K562 (cell line): ENCODE results near the gene FAM168B. TPM values are rescaled to one million over a fixed set of nuclear protein-coding genes. Genes with fewer than 3 reads are reported as not detected.

Experiments used
- ATAC-seq: fragments of 200-7000 bp; cut with Tn5 transposase; 3 replicates; pipeline ENCODE4 v1.9.1; 2020; ENCODE audit warnings: moderate library complexity
- BruUV-seq: library from RNA; stranded (reverse); fragments of 400-500 nt; replicated peaks from 2 replicates; lab custom pipeline; 2021; lab: Mats Ljungman, UMichigan
- CTCF ChIA-PET: fragments of 300-600 bp; formaldehyde crosslinking; extraction: SDS; loops from one replicate; lab custom pipeline; 2021; ENCODE audit warnings: low intra/inter-chr PET ratio; lab: Yijun Ruan, JAX
- POLR2A ChIA-PET: fragments of 300-600, 350-650 bp; sonication (Branson Sonifier 250); formaldehyde crosslinking; extraction: SDS; loops from one replicate; lab custom pipeline; 2021; ENCODE audit warnings: antibody characterized with exemption, inconsistent platforms; lab: Yijun Ruan, JAX
- DNase-seq, 4 experiments: peaks; one replicate each; pipeline versions ENCODE4 v3.0.0 to v3.0.0-alpha.2; 2011 to 2018; ENCODE audit warnings: low spot score in 3 of 4, mixed read lengths in 3 of 4; ENCODE audit errors: extremely low read depth in 1 of 4
- FAIRE-seq: peaks from 2 replicates; lab custom pipeline; 2011; peaks lifted over from hg19 to GRCh38; lab: Jason Lieb, UNC
- H2AFZ ChIP-seq: 2 replicates; pipeline ENCODE4 v1.6.0; 2011; ENCODE audit warnings: low read depth, low read length, control low read depth, inconsistent platforms
- H3K27ac ChIP-seq: fragments of 200-600 bp; 3 replicates; pipeline ENCODE4 v1.8.0; 2011; ENCODE audit warnings: low read depth, mild to moderate bottlenecking, control low read depth, inconsistent platforms, low read length, moderate library complexity, mixed read lengths; ENCODE audit errors: extremely low read depth
- H3K27me3 ChIP-seq, 2 experiments: fragments of 300-600 bp in 1 of 2; 2 replicates in 1 of 2; 3 replicates in 1 of 2; pipeline versions ENCODE4 v1.6.0 to v1.8.0; 2011; ENCODE audit warnings: inconsistent platforms in 2 of 2, low read length in 2 of 2, mild to moderate bottlenecking in 1 of 2, mixed read lengths in 1 of 2, moderate library complexity in 1 of 2; ENCODE audit not compliant: control insufficient read depth in 2 of 2, insufficient read depth in 2 of 2
- H3K36me3 ChIP-seq: fragments of 300-600 bp; 3 replicates; pipeline ENCODE4 v1.8.0; 2011; ENCODE audit warnings: mild to moderate bottlenecking, low read length, inconsistent platforms; ENCODE audit not compliant: control insufficient read depth, insufficient read depth
- H3K4me1 ChIP-seq, 2 experiments: fragments of 200-600 bp in 1 of 2; replicated peaks in 1 of 2; 2 replicates in 1 of 2; 3 replicates in 1 of 2; pipeline versions ENCODE4 v1.5.1 to v1.8.0; 2011; ENCODE audit warnings: inconsistent platforms in 2 of 2, low read length in 2 of 2, mild to moderate bottlenecking in 1 of 2, mixed read lengths in 1 of 2, moderate library complexity in 1 of 2; ENCODE audit not compliant: control insufficient read depth in 2 of 2, insufficient read depth in 2 of 2
- H3K4me2 ChIP-seq: 2 replicates; pipeline ENCODE4 v1.6.1; 2011; ENCODE audit warnings: low read length, control low read depth, inconsistent platforms, mixed read lengths; ENCODE audit not compliant: insufficient read depth
- H3K4me3 ChIP-seq: fragments of 200-600 bp; sonication (generic), shearing (Covaris generic); 2 replicates; pipeline ENCODE4 v1.5.1; 2016; ENCODE audit warnings: control low read depth, inconsistent platforms
- H3K79me2 ChIP-seq: fragments of 200-600 bp; 3 replicates; pipeline ENCODE4 v1.8.0; 2011; ENCODE audit warnings: low read length, inconsistent platforms; ENCODE audit not compliant: control insufficient read depth, insufficient read depth
- H3K9ac ChIP-seq, 2 experiments: 2 replicates each; pipeline versions ENCODE4 v1.6.0 to v1.6.1; 2011; ENCODE audit warnings: low read depth in 2 of 2, low read length in 2 of 2, control low read depth in 1 of 2, inconsistent platforms in 1 of 2, mild to moderate bottlenecking in 1 of 2, mixed read lengths in 1 of 2; ENCODE audit not compliant: insufficient read depth in 1 of 2
- H3K9me1 ChIP-seq: one replicate; pipeline ENCODE4 v1.6.0; 2011; ENCODE audit warnings: inconsistent platforms, mild to moderate bottlenecking, low read length, moderate library complexity; ENCODE audit not compliant: control insufficient read depth, insufficient read depth
- H3K9me3 ChIP-seq: replicated peaks from 2 replicates; pipeline ENCODE4 v1.5.1; 2011; ENCODE audit warnings: low read depth, low read length, inconsistent platforms; ENCODE audit not compliant: control insufficient read depth, insufficient read depth
- H4K20me1 ChIP-seq: replicated peaks from 2 replicates; pipeline ENCODE4 v1.6.1; 2011; ENCODE audit warnings: low read length, inconsistent platforms, mixed read lengths; ENCODE audit not compliant: control insufficient read depth, insufficient read depth
- BCLAF1 ChIP-seq, 2 experiments: fragments of 450-650 bp in 1 of 2; IDR thresholded peaks; 2 replicates each; pipeline ENCODE4 v1.6.1; 2011 to 2017; ENCODE audit warnings: low read depth in 2 of 2, antibody characterized with exemption in 1 of 2, borderline replicate concordance in 1 of 2, low read length in 1 of 2, mild to moderate bottlenecking in 1 of 2, mixed read lengths in 1 of 2; ENCODE audit not compliant: control insufficient read depth in 1 of 2
- JUNB ChIP-seq: fragments of 450-650 bp; formaldehyde crosslinking; conservative IDR thresholded peaks from 2 replicates; pipeline ENCODE4 v1.4.0; 2020; ENCODE audit warnings: mild to moderate bottlenecking
- NEUROD1 ChIP-seq: fragments of 150-350 bp; IDR thresholded peaks from 2 replicates; pipeline ENCODE4 v1.6.1; 2014; ENCODE audit warnings: borderline replicate concordance, low read length, low read depth; ENCODE audit not compliant: partially characterized antibody
- RBM34 ChIP-seq: fragments of 200-400 bp; formaldehyde crosslinking; IDR thresholded peaks from 2 replicates; pipeline ENCODE4 v1.6.1; 2018; ENCODE audit warnings: low read length, borderline replicate concordance; ENCODE audit not compliant: insufficient read depth
- RNF2 ChIP-seq: sonication (generic); IDR thresholded peaks from 2 replicates; pipeline ENCODE4 v1.6.1; 2016
- SAFB2 ChIP-seq: fragments of 200-400 bp; formaldehyde crosslinking; IDR thresholded peaks from 2 replicates; pipeline ENCODE4 v1.6.1; 2018; ENCODE audit warnings: borderline replicate concordance, low read length, low read depth, moderate library complexity; ENCODE audit not compliant: severe bottlenecking
- ZBED1 ChIP-seq: IDR thresholded peaks from 2 replicates; pipeline ENCODE4 v1.6.1; 2014
- ZBTB1 ChIP-seq: sonication (generic); formaldehyde crosslinking; IDR thresholded peaks from 2 replicates; pipeline ENCODE4 v1.8.1; 2023; ENCODE audit warnings: missing genetic modification reagents, low read depth, mild to moderate bottlenecking, borderline replicate concordance
- ZBTB9 ChIP-seq: fragments of 450-650 bp; formaldehyde crosslinking; IDR thresholded peaks from 2 replicates; pipeline ENCODE4 v1.4.0; 2020; ENCODE audit warnings: mild to moderate bottlenecking, moderate library complexity
- WGBS: fragments of 100-300 bp; shearing (Covaris generic); methylation state at CpG from one replicate; pipeline ENCODE4 v1.1.6; 2016; ENCODE audit warnings: low coverage, mixed read lengths; ENCODE audit not compliant: insufficient coverage; ENCODE audit errors: missing lambda C conversion rate; 5-methylcytosine and 5-hydroxymethylcytosine counted together
- in situ Hi-C: fragments of 300-500 bp; cut with MboI; formaldehyde crosslinking; loops from 4 replicates; pipeline ENCODE4 v1.15.0; 2018; ENCODE audit warnings: inconsistent platforms, mixed read lengths
- intact Hi-C: fragments of 100-400 bp; cut with micrococcal nuclease; formaldehyde crosslinking; loops from 2 replicates; pipeline ENCODE4 v1.14.2; 2022
- polyA plus RNA-seq, 8 experiments: library from polyadenylated mRNA; depleted of rRNA in 4 of 8; stranded (reverse) in 5 of 8; unstranded in 3 of 8; fragments of >200 nt; fragmentation: Nextera tagmentation in 2 of 8; fragmentation: Illumina TruSeq in 1 of 8; extraction: Ambion mirVana in 2 of 8; extraction: Trizol in 1 of 8; gene quantifications; 2 replicates each; pipeline versions ENCODE4 v1.2.1 to v1.2.3, GENCODE V29; 2011 to 2014; ENCODE audit warnings: inconsistent platforms in 1 of 8, missing spikeins in 1 of 8
- total RNA-seq, 7 experiments: library from RNA; depleted of rRNA in 6 of 7; stranded (reverse); fragments of >200 nt in 6 of 7; fragmentation: Illumina TruSeq in 2 of 7; extraction: Trizol in 2 of 7; gene quantifications; 2 replicates each; pipeline versions ENCODE4 v1.2.1 to v1.2.3, GENCODE V29; 2011 to 2021; ENCODE audit warnings: low replicate concordance in 1 of 7
- TF ChIP-seq, protein P1 (sequence below): fragments of 250-450 bp; sonication (Bioruptor Pico); IDR thresholded peaks from 2 replicates; pipeline ENCODE4 v1.5.0; 2021; ENCODE audit warnings: mild to moderate bottlenecking, borderline replicate concordance
- TF ChIP-seq, protein P2 (sequence below): fragments of 250-450 bp; sonication (Bioruptor Pico); IDR thresholded peaks from 2 replicates; pipeline ENCODE4 v1.5.0; 2020; ENCODE audit warnings: mild to moderate bottlenecking, borderline replicate concordance
- TF ChIP-seq, protein P3 (sequence below): sonication (generic); formaldehyde crosslinking; IDR thresholded peaks from 2 replicates; pipeline ENCODE4 v1.8.0; 2022; ENCODE audit warnings: mild to moderate bottlenecking, missing genetic modification reagents

Gene FAM168B
- total and polyA plus RNA-seq, 9 of the 15 experiments (the other 6 are each of a cell fraction or from before 2014, with no cell fraction given): 3.3 to 76.0 (median 46.1) TPM

DNA sequence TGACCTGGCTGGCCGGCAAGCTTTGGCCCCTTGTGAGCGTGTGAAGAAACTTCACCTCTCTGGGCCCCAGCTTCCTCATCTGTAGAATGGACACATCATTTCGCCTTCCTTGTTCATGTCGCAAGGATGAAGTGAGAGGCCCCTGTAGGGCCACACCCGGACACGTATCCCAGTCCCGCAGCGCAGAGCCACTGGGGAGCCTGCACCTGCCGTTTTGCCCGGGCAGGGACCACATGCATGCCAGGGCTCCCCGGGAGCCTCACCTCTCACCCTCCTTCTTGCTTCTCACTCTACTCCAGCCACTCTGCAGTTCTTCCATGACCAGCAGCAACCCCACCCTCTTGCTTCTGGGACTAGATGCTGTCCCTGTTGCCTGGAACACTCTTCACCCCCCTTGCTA, 77.5 kb downstream of the FAM168B start:
- no peaks in the 10 kb centered on the region for H4K20me1 ChIP-seq
- WGBS: 0% methylated on average over 10 of the region's 11 CpGs
- POLR2A ChIA-PET: interaction anchor here (0.8 kb wide), 1 partner anchor 10 kb away, joined by 4 read pairs; no protein-coding TSS in a partner anchor
- DNase-seq: no peak
- BruUV-seq: no TSS peak
- no peak overlapping the region for H2AFZ ChIP-seq
- FAIRE-seq: no peak
- no peak overlapping the region for H3K4me2 ChIP-seq
- H3K79me2 ChIP-seq: no peaks in the 10 kb centered on the region
- no peak overlapping the region for H3K27ac ChIP-seq
- no peak overlapping the region for H3K9ac ChIP-seq
- no peaks in the 10 kb centered on the region for H3K36me3 ChIP-seq
- peaks cover 15 to 42% of the 10 kb centered on the region in 2 experiments; a peak in 4 of 5 replicates for H3K27me3 ChIP-seq
- ATAC-seq: no peak
- CTCF ChIA-PET: no interaction called here
- no peaks in the 10 kb centered on the region for H3K4me1 ChIP-seq
- no peaks in the 10 kb centered on the region for H3K9me1 ChIP-seq
- in situ Hi-C loops (no loop called here), intact Hi-C loops (no loop called here)
- H3K9me3 ChIP-seq: no peaks in the 10 kb centered on the region
- no peak overlapping the region for H3K4me3 ChIP-seq
- no peak for TF ChIP-seq JUNB
- TF ChIP-seq, protein P1, sequence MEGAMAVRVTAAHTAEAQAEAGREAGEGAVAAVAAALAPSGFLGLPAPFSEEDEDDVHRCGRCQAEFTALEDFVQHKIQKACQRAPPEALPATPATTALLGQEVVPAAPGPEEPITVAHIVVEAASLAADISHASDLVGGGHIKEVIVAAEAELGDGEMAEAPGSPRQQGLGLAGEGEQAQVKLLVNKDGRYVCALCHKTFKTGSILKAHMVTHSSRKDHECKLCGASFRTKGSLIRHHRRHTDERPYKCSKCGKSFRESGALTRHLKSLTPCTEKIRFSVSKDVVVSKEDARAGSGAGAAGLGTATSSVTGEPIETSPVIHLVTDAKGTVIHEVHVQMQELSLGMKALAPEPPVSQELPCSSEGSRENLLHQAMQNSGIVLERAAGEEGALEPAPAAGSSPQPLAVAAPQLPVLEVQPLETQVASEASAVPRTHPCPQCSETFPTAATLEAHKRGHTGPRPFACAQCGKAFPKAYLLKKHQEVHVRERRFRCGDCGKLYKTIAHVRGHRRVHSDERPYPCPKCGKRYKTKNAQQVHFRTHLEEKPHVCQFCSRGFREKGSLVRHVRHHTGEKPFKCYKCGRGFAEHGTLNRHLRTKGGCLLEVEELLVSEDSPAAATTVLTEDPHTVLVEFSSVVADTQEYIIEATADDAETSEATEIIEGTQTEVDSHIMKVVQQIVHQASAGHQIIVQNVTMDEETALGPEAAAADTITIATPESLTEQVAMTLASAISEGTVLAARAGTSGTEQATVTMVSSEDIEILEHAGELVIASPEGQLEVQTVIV (CRISPR knock-in tag): no peak
- TF ChIP-seq NEUROD1: no peak
- TF ChIP-seq, protein P2, sequence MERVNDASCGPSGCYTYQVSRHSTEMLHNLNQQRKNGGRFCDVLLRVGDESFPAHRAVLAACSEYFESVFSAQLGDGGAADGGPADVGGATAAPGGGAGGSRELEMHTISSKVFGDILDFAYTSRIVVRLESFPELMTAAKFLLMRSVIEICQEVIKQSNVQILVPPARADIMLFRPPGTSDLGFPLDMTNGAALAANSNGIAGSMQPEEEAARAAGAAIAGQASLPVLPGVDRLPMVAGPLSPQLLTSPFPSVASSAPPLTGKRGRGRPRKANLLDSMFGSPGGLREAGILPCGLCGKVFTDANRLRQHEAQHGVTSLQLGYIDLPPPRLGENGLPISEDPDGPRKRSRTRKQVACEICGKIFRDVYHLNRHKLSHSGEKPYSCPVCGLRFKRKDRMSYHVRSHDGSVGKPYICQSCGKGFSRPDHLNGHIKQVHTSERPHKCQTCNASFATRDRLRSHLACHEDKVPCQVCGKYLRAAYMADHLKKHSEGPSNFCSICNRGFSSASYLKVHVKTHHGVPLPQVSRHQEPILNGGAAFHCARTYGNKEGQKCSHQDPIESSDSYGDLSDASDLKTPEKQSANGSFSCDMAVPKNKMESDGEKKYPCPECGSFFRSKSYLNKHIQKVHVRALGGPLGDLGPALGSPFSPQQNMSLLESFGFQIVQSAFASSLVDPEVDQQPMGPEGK (CRISPR knock-in tag): no peak
- TF ChIP-seq RBM34: no peak
- no peak for TF ChIP-seq RNF2
- TF ChIP-seq, protein P3, sequence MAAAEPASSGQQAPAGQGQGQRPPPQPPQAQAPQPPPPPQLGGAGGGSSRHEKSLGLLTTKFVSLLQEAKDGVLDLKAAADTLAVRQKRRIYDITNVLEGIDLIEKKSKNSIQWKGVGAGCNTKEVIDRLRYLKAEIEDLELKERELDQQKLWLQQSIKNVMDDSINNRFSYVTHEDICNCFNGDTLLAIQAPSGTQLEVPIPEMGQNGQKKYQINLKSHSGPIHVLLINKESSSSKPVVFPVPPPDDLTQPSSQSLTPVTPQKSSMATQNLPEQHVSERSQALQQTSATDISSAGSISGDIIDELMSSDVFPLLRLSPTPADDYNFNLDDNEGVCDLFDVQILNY: no peak
- TF ChIP-seq BCLAF1 (IDR thresholded peaks at IDR 0.05; ENCODE audit: borderline replicate concordance in 1 of 2, control insufficient read depth in 1 of 2, low read depth in 2 of 2, low read length in 1 of 2): no peak
- TF ChIP-seq SAFB2: no peak
- TF ChIP-seq ZBED1: no peak
- no peak for TF ChIP-seq ZBTB1 (CRISPR knock-in tag)
- TF ChIP-seq ZBTB9: no peak
